NCI-H526 (cell line): ENCODE measurements around the gene GPS2.
A peak's percentile ranks its signal among the peaks of the same experiment; 100 is the strongest.
"Not testable (repeated sequence)": the region's sequence is repeated elsewhere in the genome, so short reads cannot be mapped to it uniquely, and the experiment has no call there.

ENCODE experiments used
- DNase-seq, 2 experiments: peaks; one replicate each; lab custom pipeline; 2025; lab: John Stamatoyannopoulos, UW

Gene GPS2

GRCh38 chr17:7337600-7337999 lies 22.4 kb upstream of the GPS2 start:
- not testable (repeated sequence) for DNase-seq

- DNase-seq: no peak
Observed at GRCh38 chr17:7336240-7337175, 21.3 kb upstream of the GPS2 start, which contains the start of gene ACAP1. ACAP1 (plus strand) TSS chr17:7336529; CDS start chr17:7336735, 206 bp downstream.

- DNase-seq: not testable (repeated sequence)
Observed at GRCh38 chr17:7335765-7336164, 20.6 kb upstream of the GPS2 start.

GRCh38 chr17:7334938-7335538 lies 19.9 kb upstream of the GPS2 start:
- DNase-seq: no peak

- DNase-seq: not testable (repeated sequence)
Observed at GRCh38 chr17:7332600-7333069, 17.5 kb upstream of the GPS2 start.

- DNase-seq: no peak
Observed at GRCh38 chr17:7332111-7332510, 17.0 kb upstream of the GPS2 start.

GRCh38 chr17:7330638-7331015 lies 15.5 kb upstream of the GPS2 start:
- no peak for DNase-seq

- peak; percentile 61 to 77 for DNase-seq
Observed at GRCh38 chr17:7329997-7330637, 15.0 kb upstream of the GPS2 start.

- peak; percentile 96 to 100 for DNase-seq
Observed at GRCh38 chr17:7329374-7329996, 14.3 kb upstream of the GPS2 start.

- no peak for DNase-seq
Observed at GRCh38 chr17:7328840-7329373, 13.7 kb upstream of the GPS2 start, which contains the start of gene NEURL4. NEURL4 (minus strand) TSS chr17:7329335; CDS start chr17:7329312, 23 bp downstream.

GRCh38 chr17:7328009-7328408 lies 12.8 kb upstream of the GPS2 start:
- no peak for DNase-seq

- DNase-seq: no peak
Observed at GRCh38 chr17:7327501-7327900, 12.3 kb upstream of the GPS2 start.

- DNase-seq: no peak
Observed at GRCh38 chr17:7327056-7327455, 11.9 kb upstream of the GPS2 start.

- DNase-seq: no peak
Observed at GRCh38 chr17:7326186-7326585, 11.0 kb upstream of the GPS2 start.

GRCh38 chr17:7325031-7325528 lies 9.9 kb upstream of the GPS2 start:
- DNase-seq: no peak

- no peak for DNase-seq
Observed at GRCh38 chr17:7324438-7324779, 9.2 kb upstream of the GPS2 start.

GRCh38 chr17:7323731-7324437 lies 8.7 kb upstream of the GPS2 start:
- peak in 1 of 2 experiments; percentile 37 for DNase-seq

- no peak for DNase-seq
Observed at GRCh38 chr17:7322520-7323194, 7.5 kb upstream of the GPS2 start.

- DNase-seq: no peak
Observed at GRCh38 chr17:7321466-7321865, 6.3 kb upstream of the GPS2 start.

- DNase-seq: no peak
Observed at GRCh38 chr17:7318121-7318860, 3.1 kb upstream of the GPS2 start.
